Loucy (cell line): ENCODE data around the gene NHS.
"Not testable (repeated sequence)": the region's sequence is repeated elsewhere in the genome, so short reads cannot be mapped to it uniquely, and the experiment has no call there.

Experiments
- H2AFZ ChIP-seq: fragments of 200-600 bp; sonication (generic); 2 replicates; pipeline ENCODE4 v1.6.0; 2016; ENCODE audit warnings: antibody characterized with exemption, mild to moderate bottlenecking, low read length, moderate library complexity
- H3F3A ChIP-seq: fragments of 200-600 bp; 2 replicates; pipeline ENCODE4 v1.6.0; 2016; ENCODE audit warnings: antibody characterized with exemption, low read depth, mild to moderate bottlenecking
- H3K27me3 ChIP-seq: fragments of 200-600 bp; sonication (generic); 2 replicates; pipeline ENCODE4 v1.6.1; 2014; ENCODE audit warnings: low read length, mild to moderate bottlenecking; ENCODE audit not compliant: insufficient read depth, poor library complexity, severe bottlenecking
- H3K36me3 ChIP-seq: fragments of 200-600 bp; sonication (generic); 2 replicates; pipeline ENCODE4 v1.6.1; 2016; ENCODE audit warnings: low read length; ENCODE audit not compliant: insufficient read depth
- H3K4me1 ChIP-seq: fragments of 200-600 bp; sonication (generic); 2 replicates; pipeline ENCODE4 v1.5.1; 2014; ENCODE audit warnings: low read length, mild to moderate bottlenecking; ENCODE audit not compliant: insufficient read depth, poor library complexity, severe bottlenecking
- H3K4me2 ChIP-seq: fragments of 200-600 bp; sonication (generic); 2 replicates; pipeline ENCODE4 v1.6.0; 2014; ENCODE audit warnings: antibody characterized with exemption, low read length, low read depth, mild to moderate bottlenecking; ENCODE audit not compliant: poor library complexity, severe bottlenecking
- H3K4me3 ChIP-seq: fragments of 200-600 bp; sonication (generic); 2 replicates; pipeline ENCODE4 v1.5.1; 2014; ENCODE audit warnings: low read length, mild to moderate bottlenecking, mixed read lengths; ENCODE audit not compliant: poor library complexity, severe bottlenecking
- H3K79me2 ChIP-seq: fragments of 200-600 bp; sonication (generic); 2 replicates; pipeline ENCODE4 v1.6.1; 2014; ENCODE audit warnings: low read length; ENCODE audit not compliant: insufficient read depth
- H3K9ac ChIP-seq: fragments of 200-600 bp; sonication (generic); 2 replicates; pipeline ENCODE4 v1.6.0; 2014; ENCODE audit warnings: mild to moderate bottlenecking, low read depth, low read length, moderate library complexity; ENCODE audit not compliant: poor library complexity, severe bottlenecking
- H3K9me2 ChIP-seq: fragments of 200-600 bp; sonication (generic); replicated peaks from 2 replicates; pipeline ENCODE4 v1.6.1; 2016; ENCODE audit warnings: low read depth, low read length, mixed read lengths
- H3K9me3 ChIP-seq: fragments of 200-600 bp; sonication (generic); 2 replicates; pipeline ENCODE4 v1.6.1; 2014; ENCODE audit warnings: mild to moderate bottlenecking, antibody characterized with exemption, low read length, low read depth; ENCODE audit not compliant: insufficient read depth
- H4K20me1 ChIP-seq: fragments of 200-600 bp; sonication (generic); 2 replicates; pipeline ENCODE4 v1.6.0; 2014; ENCODE audit warnings: antibody characterized with exemption, low read length, mild to moderate bottlenecking; ENCODE audit not compliant: insufficient read depth, poor library complexity, severe bottlenecking
- EZH2phosphoT487 ChIP-seq: fragments of 200-600 bp; IDR thresholded peaks from 2 replicates; pipeline ENCODE4 v1.6.1; 2018; ENCODE audit warnings: antibody characterized with exemption, mild to moderate bottlenecking, moderate library complexity, borderline replicate concordance
- TF ChIP-seq, protein P1 (sequence below): fragments of 200-600 bp; sonication (generic); conservative IDR thresholded peaks from 2 replicates; pipeline ENCODE4 v1.5.1; 2014; ENCODE audit warnings: mild to moderate bottlenecking, antibody characterized with exemption, low read length

The NHS gene

DNA sequence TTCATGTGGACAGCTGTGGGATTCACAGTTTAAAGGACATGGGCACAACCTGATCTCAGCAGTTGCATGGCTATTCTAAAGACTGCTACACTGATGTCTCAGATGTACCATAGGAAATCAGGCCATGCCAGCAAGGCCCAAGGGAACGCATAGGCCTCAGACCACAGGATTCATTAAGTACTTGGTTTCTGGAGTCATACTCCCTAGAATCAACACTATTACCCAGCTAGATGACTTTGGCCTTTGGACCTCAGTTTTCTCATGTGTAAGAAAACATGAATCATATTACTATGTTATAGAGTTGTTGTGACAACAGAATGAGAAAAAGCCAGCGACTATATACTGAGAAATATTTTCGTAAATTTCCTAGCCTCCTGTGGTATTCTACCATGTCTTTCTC lies 67.9 kb downstream of the NHS start:
- no peaks in the 10 kb centered on the region for H3K4me1 ChIP-seq
- no peaks in the 10 kb centered on the region for H3F3A ChIP-seq
- H3K4me3 ChIP-seq = no peak overlapping the region
- no peaks in the 10 kb centered on the region for H4K20me1 ChIP-seq
- H3K9me3 ChIP-seq = no peaks in the 10 kb centered on the region
- no peak for TF ChIP-seq EZH2phosphoT487
- TF ChIP-seq, protein P1, sequence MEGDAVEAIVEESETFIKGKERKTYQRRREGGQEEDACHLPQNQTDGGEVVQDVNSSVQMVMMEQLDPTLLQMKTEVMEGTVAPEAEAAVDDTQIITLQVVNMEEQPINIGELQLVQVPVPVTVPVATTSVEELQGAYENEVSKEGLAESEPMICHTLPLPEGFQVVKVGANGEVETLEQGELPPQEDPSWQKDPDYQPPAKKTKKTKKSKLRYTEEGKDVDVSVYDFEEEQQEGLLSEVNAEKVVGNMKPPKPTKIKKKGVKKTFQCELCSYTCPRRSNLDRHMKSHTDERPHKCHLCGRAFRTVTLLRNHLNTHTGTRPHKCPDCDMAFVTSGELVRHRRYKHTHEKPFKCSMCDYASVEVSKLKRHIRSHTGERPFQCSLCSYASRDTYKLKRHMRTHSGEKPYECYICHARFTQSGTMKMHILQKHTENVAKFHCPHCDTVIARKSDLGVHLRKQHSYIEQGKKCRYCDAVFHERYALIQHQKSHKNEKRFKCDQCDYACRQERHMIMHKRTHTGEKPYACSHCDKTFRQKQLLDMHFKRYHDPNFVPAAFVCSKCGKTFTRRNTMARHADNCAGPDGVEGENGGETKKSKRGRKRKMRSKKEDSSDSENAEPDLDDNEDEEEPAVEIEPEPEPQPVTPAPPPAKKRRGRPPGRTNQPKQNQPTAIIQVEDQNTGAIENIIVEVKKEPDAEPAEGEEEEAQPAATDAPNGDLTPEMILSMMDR = no peak
- no peaks in the 10 kb centered on the region for H3K9me2 ChIP-seq
- H3K79me2 ChIP-seq = no peaks in the 10 kb centered on the region
- no peak overlapping the region for H2AFZ ChIP-seq
- H3K4me2 ChIP-seq = no peak overlapping the region
- H3K36me3 ChIP-seq = no peaks in the 10 kb centered on the region
- no peaks in the 10 kb centered on the region for H3K27me3 ChIP-seq
- no peak overlapping the region for H3K9ac ChIP-seq

DNA sequence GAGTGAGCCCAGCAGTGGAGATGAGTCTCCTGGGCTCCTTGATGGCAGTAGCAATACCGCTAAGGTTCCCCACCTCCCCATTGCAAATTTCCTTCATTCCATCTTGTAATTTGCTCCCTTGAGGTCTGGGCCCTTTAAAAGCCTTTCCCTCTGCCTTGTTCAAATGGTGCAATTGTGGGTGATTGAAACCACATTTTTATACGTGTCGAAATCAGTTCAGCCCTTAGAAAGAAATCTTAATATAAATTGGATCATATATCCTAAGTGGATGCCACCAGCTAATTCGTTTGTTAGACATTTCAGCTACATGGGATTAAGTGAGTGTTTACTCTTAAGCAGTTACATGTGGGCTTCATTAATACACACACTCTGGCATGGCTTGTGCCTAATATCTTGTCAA lies 68.6 kb downstream of the NHS start:
- H3K4me1 ChIP-seq = no peaks in the 10 kb centered on the region
- no peak overlapping the region for H3K4me2 ChIP-seq
- no peaks in the 10 kb centered on the region for H3F3A ChIP-seq
- H4K20me1 ChIP-seq = no peaks in the 10 kb centered on the region
- H3K9me3 ChIP-seq = no peaks in the 10 kb centered on the region
- H3K27me3 ChIP-seq = no peaks in the 10 kb centered on the region
- H3K79me2 ChIP-seq = no peaks in the 10 kb centered on the region
- H2AFZ ChIP-seq = no peak overlapping the region
- no peak for TF ChIP-seq EZH2phosphoT487
- TF ChIP-seq, protein P1 = no peak
- no peaks in the 10 kb centered on the region for H3K36me3 ChIP-seq
- no peak overlapping the region for H3K4me3 ChIP-seq
- no peak overlapping the region for H3K9ac ChIP-seq
- H3K9me2 ChIP-seq = no peaks in the 10 kb centered on the region

DNA sequence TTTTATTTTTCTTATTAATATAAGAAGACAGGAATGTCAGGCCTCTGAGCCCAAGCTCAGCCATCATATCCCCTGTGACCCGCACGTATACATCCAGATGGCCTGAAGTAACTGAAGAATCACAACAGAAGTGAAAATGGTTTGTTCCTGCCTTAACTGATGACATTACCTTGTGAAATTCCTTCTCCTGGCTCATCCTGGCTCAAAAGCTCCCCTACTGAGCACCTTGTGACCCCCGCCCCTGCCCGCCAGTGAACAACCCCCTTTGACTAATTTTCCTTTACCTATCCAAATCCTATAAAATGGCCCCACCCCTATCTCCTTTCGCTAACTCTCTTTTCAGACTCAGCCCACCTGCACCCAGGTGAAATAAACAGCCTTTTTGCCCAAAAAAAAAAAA lies 71.3 kb downstream of the NHS start:
- H3K9me3 ChIP-seq, H3K79me2 ChIP-seq, H3K9ac ChIP-seq, H3K9me2 ChIP-seq, H3K36me3 ChIP-seq, H4K20me1 ChIP-seq, H3K27me3 ChIP-seq, H3K4me2 ChIP-seq, H3K4me3 ChIP-seq, H3K4me1 ChIP-seq, H2AFZ ChIP-seq, H3F3A ChIP-seq: not testable (repeated sequence)

DNA sequence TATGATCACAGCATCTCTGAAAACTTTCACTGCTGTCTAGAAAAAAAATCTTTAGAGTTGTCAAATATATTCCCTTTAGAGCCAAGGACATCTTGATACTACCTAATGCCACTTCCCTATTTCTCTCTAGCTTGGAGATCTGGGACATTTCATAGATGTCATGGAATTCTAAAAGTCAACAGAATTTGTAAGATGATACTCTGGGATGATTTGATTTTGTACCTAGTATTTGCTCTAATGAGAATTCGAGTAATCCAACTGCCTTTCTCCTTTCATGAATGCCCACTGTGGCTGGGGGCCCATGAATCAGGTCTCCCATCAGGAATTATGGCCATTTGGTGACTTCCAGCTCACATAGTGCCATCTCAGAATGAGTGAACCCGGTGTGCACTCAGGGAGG lies 73.2 kb downstream of the NHS start:
- no peak for TF ChIP-seq EZH2phosphoT487
- TF ChIP-seq, protein P1 = no peak
- Histone ChIP-seq H3F3A (no peaks in the 10 kb centered on the region), H3K9me3 (no peaks in the 10 kb centered on the region), H3K9ac (no peak overlapping the region), H3K36me3 (no peaks in the 10 kb centered on the region), H3K79me2 (no peaks in the 10 kb centered on the region), H4K20me1 (no peaks in the 10 kb centered on the region), H3K9me2 (no peaks in the 10 kb centered on the region), H3K4me3 (no peak overlapping the region), H2AFZ (no peak overlapping the region), H3K4me2 (no peak overlapping the region), H3K4me1 (no peaks in the 10 kb centered on the region), H3K27me3 (no peaks in the 10 kb centered on the region)
